ENCODE results near the gene SCYGR8. TPM values are rescaled to one million over a fixed set of nuclear protein-coding genes. Genes with fewer than 3 reads are reported as not detected.

Gene SCYGR8
- total RNA-seq, 2 experiments from 2014 or later: not detected

GRCh38 chr2:227772197-227772661 is 26.5 kb downstream of the SCYGR8 start:
- ChIA-PET CTCF (interaction anchor here (1.7 kb wide), 1 partner anchor 11 kb away, joined by 4 read pairs; no protein-coding TSS in a partner anchor), POLR2A (no interaction called here)
- Mint-ChIP-seq H3K4me3 (no peak overlapping the region), H3K36me3 (ENCODE audit: low read depth) (no peaks in the 10 kb centered on the region), H3K27me3 (peaks cover 2% of the 10 kb centered on the region), H3K4me1 (no peaks in the 10 kb centered on the region), H3K27ac (no peak overlapping the region), H3K9me3 (no peaks in the 10 kb centered on the region)
- no peak for DNase-seq

GRCh38 chr2:227772932-227773331 is 27.2 kb downstream of the SCYGR8 start:
- H3K27ac Mint-ChIP-seq: no peak overlapping the region
- CTCF ChIA-PET: interaction anchor here (0.6 to 1.7 kb wide), 4 partner anchors 10 to 105 kb away, joined by 3 to 4 read pairs (median 3); no protein-coding TSS in a partner anchor
- POLR2A ChIA-PET: no interaction called here

GRCh38 chr2:227774011-227774624 is 28.4 kb downstream of the SCYGR8 start:
- Mint-ChIP-seq H3K4me3 (no peak overlapping the region), H3K9me3 (no peaks in the 10 kb centered on the region), H3K36me3 (ENCODE audit: low read depth) (no peaks in the 10 kb centered on the region), H3K4me1 (no peaks in the 10 kb centered on the region), H3K27me3 (peaks cover 2% of the 10 kb centered on the region), H3K27ac (no peak overlapping the region)
- POLR2A ChIA-PET: no interaction called here
- no peak for DNase-seq
- CTCF ChIA-PET: interaction anchor here (1.4 to 1.7 kb wide), 2 partner anchors 9 to 88 kb away, joined by 3 to 4 read pairs; no protein-coding TSS in a partner anchor

More at GRCh38 chr2:227772932-227773331, 27.2 kb downstream of the SCYGR8 start:
- Mint-ChIP-seq H3K4me1 (no peaks in the 10 kb centered on the region), H3K27me3 (peaks cover 2% of the 10 kb centered on the region), H3K9me3 (no peaks in the 10 kb centered on the region), H3K4me3 (no peak overlapping the region), H3K36me3 (ENCODE audit: low read depth) (no peaks in the 10 kb centered on the region)
- no peak for DNase-seq

- no peak for DNase-seq
- Mint-ChIP-seq H3K27me3 (peaks cover 2% of the 10 kb centered on the region), H3K27ac (no peak overlapping the region), H3K4me1 (no peaks in the 10 kb centered on the region), H3K4me3 (no peak overlapping the region), H3K36me3 (ENCODE audit: low read depth) (no peaks in the 10 kb centered on the region), H3K9me3 (no peaks in the 10 kb centered on the region)
- ChIA-PET CTCF (no interaction called here), POLR2A (no interaction called here)
Measured at GRCh38 chr2:227774895-227775842, 29.5 kb downstream of the SCYGR8 start.

- no peak overlapping the region for H3K4me3 Mint-ChIP-seq
- H3K9me3 Mint-ChIP-seq: no peaks in the 10 kb centered on the region
- H3K4me1 Mint-ChIP-seq: peaks cover 10% of the 10 kb centered on the region
- CTCF ChIA-PET: no interaction called here
- no peak overlapping the region for H3K27ac Mint-ChIP-seq
- H3K36me3 Mint-ChIP-seq (ENCODE audit: low read depth): no peaks in the 10 kb centered on the region
- POLR2A ChIA-PET: no interaction called here
- DNase-seq: no peak
- peaks cover 5% of the 10 kb centered on the region for H3K27me3 Mint-ChIP-seq
Measured at GRCh38 chr2:227780981-227781615, 35.4 kb downstream of the SCYGR8 start.

- Mint-ChIP-seq H3K4me3 (no peak overlapping the region), H3K36me3 (ENCODE audit: low read depth) (no peaks in the 10 kb centered on the region), H3K9me3 (no peaks in the 10 kb centered on the region), H3K27ac (no peak overlapping the region), H3K4me1 (peaks cover 10% of the 10 kb centered on the region), H3K27me3 (peaks cover 8% of the 10 kb centered on the region)
- ChIA-PET CTCF (no interaction called here), POLR2A (no interaction called here)
- DNase-seq: no peak
Measured at GRCh38 chr2:227781841-227782240, 36.1 kb downstream of the SCYGR8 start.

- Mint-ChIP-seq H3K36me3 (ENCODE audit: low read depth) (no peaks in the 10 kb centered on the region), H3K27me3 (peaks cover 8% of the 10 kb centered on the region), H3K27ac (peak overlapping the region; percentile 88), H3K4me1 (peaks cover 10% of the 10 kb centered on the region), H3K4me3 (peak overlapping the region; percentile 72), H3K9me3 (no peaks in the 10 kb centered on the region)
- DNase-seq: no peak
- ChIA-PET POLR2A (no interaction called here), CTCF (interaction anchor here (1.2 to 1.5 kb wide), 2 partner anchors 9 to 10 kb away, joined by 4 read pairs; no protein-coding TSS in a partner anchor)
Measured at GRCh38 chr2:227782804-227783203, 37.1 kb downstream of the SCYGR8 start.

GRCh38 chr2:227783404-227784138 is 37.9 kb downstream of the SCYGR8 start:
- DNase-seq: peak; percentile 18
- peak overlapping the region; percentile 88 for H3K27ac Mint-ChIP-seq

DNA sequence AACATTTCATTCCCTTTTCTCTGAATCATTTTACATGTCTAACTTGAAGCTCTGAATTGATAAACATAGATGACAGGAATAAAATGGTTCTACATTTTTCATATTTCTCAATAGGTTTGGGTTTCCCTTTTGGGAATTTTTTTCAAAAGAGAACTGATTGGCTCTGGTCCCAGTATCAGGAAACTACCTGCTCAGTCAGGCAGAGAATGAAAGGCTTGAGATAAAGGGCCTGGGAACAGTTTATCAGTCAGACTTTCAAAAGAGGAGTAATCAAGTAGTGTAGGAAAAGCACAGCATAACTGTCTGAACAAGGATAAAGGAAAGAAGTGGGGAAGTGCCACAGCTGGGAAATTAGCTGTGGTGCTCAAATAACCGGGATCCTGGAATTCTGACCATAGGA is 39.6 kb downstream of the SCYGR8 start:
- Mint-ChIP-seq H3K9me3 (no peaks in the 10 kb centered on the region), H3K4me3 (no peak overlapping the region), H3K36me3 (ENCODE audit: low read depth) (no peaks in the 10 kb centered on the region), H3K27ac (no peak overlapping the region), H3K4me1 (peaks cover 10% of the 10 kb centered on the region), H3K27me3 (peaks cover 8% of the 10 kb centered on the region)
- ChIA-PET POLR2A (no interaction called here), CTCF (no interaction called here)
- DNase-seq: no peak

More at GRCh38 chr2:227783404-227784138, 37.9 kb downstream of the SCYGR8 start:
- Mint-ChIP-seq H3K4me3 (peak overlapping the region; percentile 72), H3K36me3 (ENCODE audit: low read depth) (no peaks in the 10 kb centered on the region), H3K9me3 (no peaks in the 10 kb centered on the region), H3K4me1 (peaks cover 10% of the 10 kb centered on the region), H3K27me3 (peaks cover 8% of the 10 kb centered on the region)
- CTCF ChIA-PET: interaction anchor here (0.6 to 1.5 kb wide), 5 partner anchors 8 to 1352 kb away, joined by 3 to 4 read pairs (median 3); no protein-coding TSS in a partner anchor
- POLR2A ChIA-PET: no interaction called here

DNA sequence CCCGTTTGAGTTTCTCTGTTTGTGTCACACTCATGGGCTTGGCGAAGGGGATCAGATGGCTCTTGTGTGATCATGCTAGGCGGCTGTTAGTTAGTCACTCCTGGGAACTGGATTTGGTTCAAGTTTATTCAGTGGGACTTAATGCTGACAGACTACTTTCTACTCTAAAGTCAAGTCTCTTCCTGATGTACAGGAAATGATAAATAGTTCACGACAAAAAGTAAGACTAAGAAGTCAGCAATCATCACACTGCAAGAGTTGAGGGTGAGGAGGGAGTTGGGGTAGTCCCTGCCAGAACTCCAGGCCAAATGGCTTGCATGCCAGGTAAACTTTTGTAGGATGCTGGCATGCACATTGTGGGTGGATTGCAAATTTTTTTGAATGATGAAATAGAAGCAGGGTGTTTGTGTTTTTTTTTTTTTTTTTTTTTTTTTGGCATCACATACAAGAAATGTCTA is 42.9 kb downstream of the SCYGR8 start:
- Mint-ChIP-seq H3K27me3 (peaks cover 8% of the 10 kb centered on the region), H3K4me1 (peaks cover 1% of the 10 kb centered on the region), H3K9me3 (no peaks in the 10 kb centered on the region), H3K27ac (no peak overlapping the region), H3K4me3 (no peak overlapping the region), H3K36me3 (ENCODE audit: low read depth) (no peaks in the 10 kb centered on the region)
- POLR2A ChIA-PET: no interaction called here
- no peak for DNase-seq
- CTCF ChIA-PET: no interaction called here

DNA sequence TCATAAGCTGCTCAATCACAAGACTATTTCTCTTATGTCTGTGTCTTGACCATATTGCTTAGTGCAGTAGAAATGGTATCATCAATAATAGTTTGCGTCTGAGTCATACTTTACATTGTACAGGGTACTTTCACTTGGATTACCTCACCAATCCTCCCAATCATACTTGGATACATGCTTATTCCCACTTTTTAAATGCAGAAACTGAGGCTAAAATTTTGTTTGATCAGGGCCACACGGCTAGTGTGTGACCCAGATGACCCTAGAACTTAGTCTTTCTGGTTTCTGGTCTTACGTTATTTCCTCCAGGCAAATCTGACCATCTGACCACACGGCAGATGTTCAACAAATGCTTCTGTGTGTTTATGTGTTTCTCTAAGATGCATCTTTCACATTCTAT is 44.1 kb downstream of the SCYGR8 start:
- DNase-seq: no peak
- H3K4me1 Mint-ChIP-seq: no peaks in the 10 kb centered on the region
- H3K27ac Mint-ChIP-seq: no peak overlapping the region
- POLR2A ChIA-PET: no interaction called here
- no peaks in the 10 kb centered on the region for H3K36me3 Mint-ChIP-seq (ENCODE audit: low read depth)
- H3K27me3 Mint-ChIP-seq: peaks cover 8% of the 10 kb centered on the region
- CTCF ChIA-PET: interaction anchor here (0.6 kb wide), 1 partner anchor 1455 kb away, joined by 4 read pairs; no protein-coding TSS in a partner anchor
- H3K9me3 Mint-ChIP-seq: no peaks in the 10 kb centered on the region
- H3K4me3 Mint-ChIP-seq: no peak overlapping the region

GRCh38 chr2:227793148-227793712 is 47.5 kb downstream of the SCYGR8 start:
- H3K4me3 Mint-ChIP-seq: no peak overlapping the region
- H3K4me1 Mint-ChIP-seq: no peaks in the 10 kb centered on the region
- H3K9me3 Mint-ChIP-seq: no peaks in the 10 kb centered on the region
- POLR2A ChIA-PET: no interaction called here
- no peaks in the 10 kb centered on the region for H3K36me3 Mint-ChIP-seq (ENCODE audit: low read depth)
- CTCF ChIA-PET: interaction anchor here (0.6 kb wide), 1 partner anchor 13 kb away, joined by 3 read pairs; no protein-coding TSS in a partner anchor
- no peak for DNase-seq
- no peak overlapping the region for H3K27ac Mint-ChIP-seq
- no peaks in the 10 kb centered on the region for H3K27me3 Mint-ChIP-seq
